LNCaP clone FGC (cell line): ENCODE data around the gene ARHGEF16.

Experiments used
- DNase-seq: peaks from one replicate; pipeline ENCODE4 v3.0.0-alpha.2; 2011; ENCODE audit warnings: low read depth
- H3K4me3 ChIP-seq: 2 replicates; pipeline ENCODE4 v1.5.1; 2011; ENCODE audit warnings: mild to moderate bottlenecking, low read depth, low read length, control low read depth
- CTCF ChIP-seq: IDR thresholded peaks from 2 replicates; pipeline ENCODE4 v1.5.1; 2012; ENCODE audit warnings: mild to moderate bottlenecking; ENCODE audit not compliant: control insufficient read depth, insufficient read depth; ENCODE audit errors: extremely low read depth

The ARHGEF16 gene

GRCh38 chr1:3469104-3469848 is 14.8 kb downstream of the ARHGEF16 start:
- H3K4me3 ChIP-seq, result no peak overlapping the region
- no peak for TF ChIP-seq CTCF
- DNase-seq, result no peak

- TF ChIP-seq CTCF, result no peak
- no peak for DNase-seq
- H3K4me3 ChIP-seq, result no peak overlapping the region
Observed at GRCh38 chr1:3469849-3470649, 15.6 kb downstream of the ARHGEF16 start.

GRCh38 chr1:3470650-3471355 is 16.3 kb downstream of the ARHGEF16 start:
- no peak for TF ChIP-seq CTCF
- H3K4me3 ChIP-seq, result no peak overlapping the region

GRCh38 chr1:3471356-3472087 is 17.1 kb downstream of the ARHGEF16 start:
- no peak for TF ChIP-seq CTCF
- no peak overlapping the region for H3K4me3 ChIP-seq
- DNase-seq, result no peak

More at GRCh38 chr1:3470650-3471355, 16.3 kb downstream of the ARHGEF16 start:
- no peak for DNase-seq

GRCh38 chr1:3472088-3472850 is 17.8 kb downstream of the ARHGEF16 start:
- no peak for TF ChIP-seq CTCF
- H3K4me3 ChIP-seq, result no peak overlapping the region
- no peak for DNase-seq

- no peak overlapping the region for H3K4me3 ChIP-seq
- TF ChIP-seq CTCF, result no peak
- DNase-seq, result no peak
Observed at GRCh38 chr1:3472906-3473305, 18.4 kb downstream of the ARHGEF16 start.
